MG63 (cell line): ENCODE data around the gene SLC39A9. TPM values are rescaled to one million over a fixed set of nuclear protein-coding genes. Genes with fewer than 3 reads are reported as not detected.
"Not testable (repeated sequence)": the region's sequence is repeated elsewhere in the genome, so short reads cannot be mapped to it uniquely, and the experiment has no call there.

Source experiments
- DNase-seq: peaks from one replicate; pipeline ENCODE4 v3.0.0-alpha.2; 2020
- H3K27me3 ChIP-seq: fragments of 250-450 bp; sonication (Bioruptor Pico); 2 replicates; pipeline ENCODE4 v1.5.1; 2020; ENCODE audit warnings: mild to moderate bottlenecking, moderate library complexity
- H3K36me3 ChIP-seq: fragments of 250-450 bp; sonication (Bioruptor Pico); 2 replicates; pipeline ENCODE4 v1.5.1; 2020; ENCODE audit warnings: mild to moderate bottlenecking, moderate library complexity
- H3K4me3 ChIP-seq: fragments of 250-450 bp; sonication (Bioruptor Pico); 2 replicates; pipeline ENCODE4 v1.5.1; 2020; ENCODE audit warnings: mild to moderate bottlenecking, moderate library complexity
- H3K9me3 ChIP-seq: fragments of 250-450 bp; sonication (Bioruptor Pico); 2 replicates; pipeline ENCODE4 v1.5.1; 2020; ENCODE audit warnings: mild to moderate bottlenecking, moderate library complexity
- total RNA-seq: library from RNA; depleted of rRNA; stranded (reverse); fragments of >200 nt; shearing (Covaris generic); gene quantifications from 2 replicates; pipeline ENCODE4 v1.2.3, GENCODE V29; 2014; ENCODE audit warnings: low replicate concordance

SLC39A9 gene
- total RNA-seq, 1 experiment from 2014 or later, result 54.2 TPM

- Histone ChIP-seq H3K9me3 (no peaks in the 10 kb centered on the region), H3K36me3 (peaks cover 25% of the 10 kb centered on the region), H3K27me3 (no peaks in the 10 kb centered on the region), H3K4me3 (peak overlapping the region; percentile 87)
- no peak for DNase-seq
Measured at GRCh38 chr14:69399750-69400149, 1.3 kb downstream of the SLC39A9 start.

- DNase-seq, result no peak
- H3K27me3 ChIP-seq, result no peaks in the 10 kb centered on the region
- H3K36me3 ChIP-seq, result peaks cover 24% of the 10 kb centered on the region
- peak overlapping the region; percentile 87 for H3K4me3 ChIP-seq
- H3K9me3 ChIP-seq, result no peaks in the 10 kb centered on the region
Measured at GRCh38 chr14:69400154-69400553, 1.7 kb downstream of the SLC39A9 start.

DNA sequence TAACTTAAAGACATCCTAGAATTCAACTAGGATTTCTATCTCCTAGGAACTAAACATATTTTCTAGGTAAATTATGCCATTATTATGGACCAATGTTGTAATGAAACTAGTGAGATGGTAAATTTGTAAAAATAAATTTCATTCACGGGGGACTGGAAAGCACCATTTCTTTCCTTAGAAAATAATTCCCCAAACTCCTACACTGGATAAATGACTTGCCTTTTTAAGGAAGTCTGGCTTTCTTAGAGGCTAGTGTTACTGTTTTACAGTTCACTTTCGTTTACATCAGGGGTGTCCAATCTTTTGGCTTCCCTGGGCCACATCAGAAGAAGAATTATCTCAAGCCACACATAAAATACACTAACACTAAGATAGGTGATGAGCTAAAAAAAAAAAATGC lies 3.3 kb downstream of the SLC39A9 start:
- H3K36me3 ChIP-seq, result peaks cover 7% of the 10 kb centered on the region
- no peak for DNase-seq
- peak overlapping the region; percentile 87 for H3K4me3 ChIP-seq
- H3K9me3 ChIP-seq, result no peaks in the 10 kb centered on the region
- H3K27me3 ChIP-seq, result no peaks in the 10 kb centered on the region

DNA sequence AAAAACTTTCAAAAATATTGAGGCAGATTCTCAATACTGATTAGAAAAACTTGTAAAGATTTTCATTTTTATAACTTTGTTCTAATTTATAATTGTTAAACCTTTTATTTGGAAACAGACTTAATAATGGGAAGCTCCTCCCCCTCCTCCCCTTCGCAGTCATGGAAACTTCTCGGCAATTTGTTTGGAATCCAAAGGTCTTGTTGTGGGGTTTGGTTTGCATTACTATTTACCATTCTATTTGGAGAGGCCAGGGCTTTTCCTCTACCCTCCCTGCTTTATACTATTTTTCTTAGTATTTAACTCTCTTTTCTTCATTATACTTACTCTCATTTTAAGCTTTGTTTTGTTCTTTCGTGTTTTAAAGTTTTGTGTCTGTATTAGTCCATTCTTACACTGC lies 6.0 kb downstream of the SLC39A9 start:
- DNase-seq, result no peak
- H3K9me3 ChIP-seq, result no peaks in the 10 kb centered on the region
- H3K36me3 ChIP-seq, result peaks cover 3% of the 10 kb centered on the region
- H3K27me3 ChIP-seq, result no peaks in the 10 kb centered on the region
- H3K4me3 ChIP-seq, result no peak overlapping the region

GRCh38 chr14:69404883-69405282 lies 6.4 kb downstream of the SLC39A9 start:
- Histone ChIP-seq H3K9me3 (no peaks in the 10 kb centered on the region), H3K36me3 (peaks cover 3% of the 10 kb centered on the region), H3K27me3 (no peaks in the 10 kb centered on the region), H3K4me3 (no peak overlapping the region)
- DNase-seq, result no peak

- H3K36me3 ChIP-seq, result peaks cover 3% of the 10 kb centered on the region
- no peak for DNase-seq
- no peaks in the 10 kb centered on the region for H3K27me3 ChIP-seq
- no peak overlapping the region for H3K4me3 ChIP-seq
- no peaks in the 10 kb centered on the region for H3K9me3 ChIP-seq
Measured at GRCh38 chr14:69405762-69406161, 7.3 kb downstream of the SLC39A9 start.

DNA sequence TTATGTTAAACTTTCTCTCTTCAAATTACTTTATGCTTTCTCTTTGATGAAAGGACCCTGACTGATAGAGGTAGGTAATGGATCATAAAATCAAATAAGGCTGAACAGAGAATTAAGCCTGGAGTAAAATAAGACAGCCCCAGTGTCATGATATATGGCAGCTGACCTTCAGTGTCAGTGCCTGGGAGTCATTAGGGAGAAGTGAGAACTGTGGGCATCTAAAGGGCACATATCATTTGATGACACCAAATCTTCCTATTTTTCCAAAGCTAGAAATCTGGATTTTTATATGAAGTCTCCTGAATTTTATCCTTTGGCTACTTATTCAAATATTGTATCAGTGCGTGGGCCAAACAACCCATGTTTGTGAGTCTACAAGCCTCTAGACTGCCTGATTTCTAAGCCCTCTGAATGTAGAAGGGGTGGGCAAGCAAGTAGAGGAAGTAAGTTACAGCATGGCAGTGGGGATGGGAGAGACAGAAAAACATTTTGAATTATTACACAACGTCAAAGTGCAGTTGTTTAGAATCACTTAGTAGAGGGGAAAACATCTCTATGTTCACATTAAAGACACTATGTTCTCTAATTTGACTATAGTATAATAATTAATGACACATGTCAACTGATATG lies 10.0 kb downstream of the SLC39A9 start:
- Histone ChIP-seq H3K27me3 (no peaks in the 10 kb centered on the region), H3K4me3 (no peak overlapping the region)
- DNase-seq, result no peak

GRCh38 chr14:69413483-69413882 lies 15.0 kb downstream of the SLC39A9 start:
- no peaks in the 10 kb centered on the region for H3K9me3 ChIP-seq
- H3K36me3 ChIP-seq, result peaks cover 2% of the 10 kb centered on the region; the same call in 1 of the 2 replicates
- no peak overlapping the region for H3K4me3 ChIP-seq
- no peak for DNase-seq
- H3K27me3 ChIP-seq, result no peaks in the 10 kb centered on the region

More for the DNA sequence above, 10.0 kb downstream of the SLC39A9 start:
- peaks cover 3% of the 10 kb centered on the region for H3K36me3 ChIP-seq
- H3K9me3 ChIP-seq, result no peaks in the 10 kb centered on the region

DNA sequence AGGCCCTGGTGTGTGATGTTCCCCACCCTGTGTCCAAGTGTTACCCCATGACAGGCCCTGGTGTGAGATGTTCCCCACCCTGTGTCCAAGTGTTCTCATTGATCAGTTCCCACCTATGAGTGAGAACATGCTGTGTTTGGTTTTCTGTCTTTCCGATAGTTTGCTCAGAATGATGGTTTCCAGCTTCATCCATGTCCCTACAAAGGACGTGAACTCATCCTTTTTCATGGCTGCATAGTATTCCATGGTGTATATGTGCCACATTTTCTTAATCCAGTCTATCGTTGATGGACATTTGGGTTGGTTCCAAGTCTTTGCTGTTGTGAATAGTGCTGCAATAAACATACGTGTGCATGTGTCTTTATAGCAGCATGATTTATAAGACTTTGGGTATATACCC lies 17.6 kb downstream of the SLC39A9 start:
- H3K36me3 ChIP-seq, DNase-seq, H3K9me3 ChIP-seq, H3K27me3 ChIP-seq, H3K4me3 ChIP-seq: not testable (repeated sequence)

DNA sequence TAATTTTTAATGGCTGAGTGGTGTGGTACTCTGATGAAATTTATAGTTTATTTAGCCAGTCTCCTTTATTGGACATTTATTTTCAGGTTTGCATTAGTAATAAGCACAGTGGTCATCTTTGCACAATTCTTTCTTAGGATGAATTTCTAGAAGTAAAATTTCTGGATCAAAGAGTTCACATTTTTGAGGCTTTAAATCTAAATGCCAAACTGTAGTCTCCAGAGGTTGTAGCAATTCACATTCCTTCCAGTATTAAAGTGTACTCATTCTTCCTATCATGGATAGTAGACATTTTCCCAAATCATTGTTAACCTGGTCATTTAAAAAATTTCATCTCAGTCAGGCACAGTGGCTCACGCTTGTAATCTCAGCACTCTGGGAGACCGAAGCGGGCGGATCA lies 24.8 kb downstream of the SLC39A9 start:
- no peaks in the 10 kb centered on the region for H3K27me3 ChIP-seq
- peaks cover 16% of the 10 kb centered on the region for H3K36me3 ChIP-seq
- no peak overlapping the region for H3K4me3 ChIP-seq
- no peak for DNase-seq
- no peaks in the 10 kb centered on the region for H3K9me3 ChIP-seq

DNA sequence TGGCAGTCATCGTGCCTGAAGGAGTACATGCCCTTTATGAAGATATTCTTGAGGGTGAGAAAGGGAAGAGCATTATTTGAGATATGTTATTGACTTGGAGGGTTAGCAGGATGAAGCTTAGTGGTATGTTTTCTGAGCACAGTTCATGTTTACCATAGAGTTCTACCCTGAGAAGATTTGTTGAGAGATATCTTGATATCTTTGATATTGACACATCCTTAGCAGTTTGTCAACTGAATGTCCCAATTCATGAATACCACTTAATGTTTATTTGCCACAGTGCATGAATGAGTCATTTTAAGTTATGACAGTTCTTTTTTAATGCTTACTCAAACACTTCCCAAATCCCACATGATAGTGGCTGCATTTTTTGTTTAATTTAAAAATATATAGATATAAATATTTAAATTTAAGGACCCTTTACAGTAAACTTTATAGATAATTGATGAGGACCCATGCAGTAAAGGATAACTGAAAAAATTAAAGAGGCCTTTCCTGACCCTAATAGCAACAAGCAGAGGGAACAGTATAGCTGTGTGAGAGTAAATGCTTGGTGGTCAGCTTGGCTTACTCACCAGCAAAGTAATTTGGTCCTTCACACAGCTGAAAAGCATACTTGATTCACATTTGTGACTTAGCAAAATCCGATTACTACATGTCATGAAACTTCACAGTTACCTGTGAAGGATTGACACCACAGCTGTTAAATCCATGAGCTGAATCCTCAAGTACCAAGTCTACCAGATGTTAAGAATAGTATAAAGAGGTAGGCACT lies 25.8 kb downstream of the SLC39A9 start:
- Histone ChIP-seq H3K9me3 (no peaks in the 10 kb centered on the region), H3K36me3 (peaks cover 16% of the 10 kb centered on the region), H3K4me3 (no peak overlapping the region), H3K27me3 (no peaks in the 10 kb centered on the region)
- no peak for DNase-seq

- H3K36me3 ChIP-seq, result peaks cover 16% of the 10 kb centered on the region
- H3K9me3 ChIP-seq, result no peaks in the 10 kb centered on the region
- no peak for DNase-seq
- H3K4me3 ChIP-seq, result no peak overlapping the region
- no peaks in the 10 kb centered on the region for H3K27me3 ChIP-seq
Measured at GRCh38 chr14:69427596-69427995, 29.1 kb downstream of the SLC39A9 start.

GRCh38 chr14:69428289-69428998 lies 30.0 kb downstream of the SLC39A9 start:
- Histone ChIP-seq H3K36me3 (peaks cover 16% of the 10 kb centered on the region), H3K27me3 (no peaks in the 10 kb centered on the region), H3K9me3 (no peaks in the 10 kb centered on the region), H3K4me3 (no peak overlapping the region)
- no peak for DNase-seq

DNA sequence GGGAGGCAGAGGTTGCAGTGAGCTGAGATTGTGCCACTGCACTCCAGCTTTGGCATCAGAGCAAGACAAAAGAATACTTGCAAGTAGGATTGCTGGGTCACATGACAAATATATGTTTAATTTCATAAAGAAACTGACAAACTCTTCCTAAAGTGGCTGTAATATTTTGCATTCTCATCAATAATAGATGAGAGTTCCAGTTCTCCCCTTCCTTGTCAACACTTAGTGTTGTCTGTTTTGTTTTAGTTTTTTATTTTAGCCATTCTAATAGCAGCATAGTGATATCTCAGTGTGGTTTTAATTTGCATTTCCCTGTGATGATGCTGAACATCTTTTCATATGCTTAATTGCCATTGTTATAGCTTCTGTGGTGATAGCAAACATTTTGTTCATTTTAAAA lies 31.2 kb downstream of the SLC39A9 start:
- no peak for DNase-seq
- Histone ChIP-seq H3K9me3 (no peaks in the 10 kb centered on the region), H3K36me3 (peaks cover 15% of the 10 kb centered on the region), H3K27me3 (no peaks in the 10 kb centered on the region), H3K4me3 (no peak overlapping the region)

DNA sequence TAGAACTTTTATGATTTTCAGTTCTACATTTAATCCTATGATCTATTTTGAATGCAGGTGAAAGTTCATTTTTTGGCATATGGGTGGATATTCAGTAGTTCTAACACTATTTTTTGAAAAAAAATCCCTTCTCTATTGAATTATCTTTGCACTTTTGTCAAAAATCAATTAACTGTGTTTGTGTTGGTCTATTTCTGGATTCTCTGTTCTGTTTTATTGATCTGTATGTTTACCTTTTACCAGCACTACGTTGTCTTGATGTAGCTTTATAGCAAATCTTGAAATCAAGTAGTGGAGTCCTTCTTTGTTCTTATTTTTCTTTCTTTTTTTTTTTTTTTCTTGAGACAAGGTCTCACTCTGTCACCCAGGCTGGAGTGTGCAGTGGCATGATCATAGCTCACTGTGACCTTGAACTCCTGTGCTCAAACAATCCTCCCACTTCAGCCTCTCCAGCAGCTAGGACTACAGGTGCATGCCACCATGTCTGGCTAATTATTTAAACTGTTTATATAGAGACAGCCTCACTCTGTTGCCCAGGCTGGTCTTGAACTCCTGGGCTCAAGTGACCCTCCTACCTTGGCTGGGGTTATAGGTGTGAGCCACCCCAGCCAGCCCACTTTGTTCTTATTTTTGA lies 31.9 kb downstream of the SLC39A9 start:
- no peak for DNase-seq
- H3K4me3 ChIP-seq, result no peak overlapping the region
- H3K36me3 ChIP-seq, result peaks cover 13% of the 10 kb centered on the region
- H3K9me3 ChIP-seq, result no peaks in the 10 kb centered on the region
- H3K27me3 ChIP-seq, result no peaks in the 10 kb centered on the region

DNA sequence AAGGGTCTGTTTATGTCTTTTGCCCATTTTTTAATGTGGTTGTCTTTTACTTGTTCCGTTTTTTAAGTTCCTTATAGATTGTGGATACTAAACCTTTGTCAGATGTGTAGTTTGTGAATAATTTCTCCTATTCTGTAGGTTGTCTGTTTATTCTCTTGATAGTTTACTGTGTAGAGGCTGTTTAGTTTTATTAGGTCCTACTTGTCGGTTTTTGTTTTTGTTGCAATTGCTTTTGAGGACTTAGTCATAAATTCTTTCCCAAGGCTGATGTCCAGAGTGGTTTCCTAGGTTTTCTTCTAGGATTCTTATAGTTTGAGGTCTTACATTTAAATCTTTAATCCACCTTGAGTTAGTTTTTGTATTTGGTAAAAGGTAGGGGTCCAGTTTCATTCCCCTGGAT lies 33.9 kb downstream of the SLC39A9 start:
- DNase-seq, result no peak
- Histone ChIP-seq H3K36me3 (peaks cover 3% of the 10 kb centered on the region), H3K4me3 (no peak overlapping the region), H3K9me3 (no peaks in the 10 kb centered on the region), H3K27me3 (no peaks in the 10 kb centered on the region)
